ELR (cell line): ENCODE results near the gene UTP11.

ENCODE experiments used
- DNase-seq: peaks from one replicate; pipeline ENCODE4 v3.0.0-alpha.2; 2015; ENCODE audit warnings: low read depth

The UTP11 gene

GRCh38 chr1:38003261-38004250, 9.0 kb upstream of the UTP11 start:
- DNase-seq = peak; percentile 38

GRCh38 chr1:38004284-38005108, 8.0 kb upstream of the UTP11 start:
- peak; percentile 45 for DNase-seq

GRCh38 chr1:38005195-38006007, 7.1 kb upstream of the UTP11 start, which contains the start of gene FHL3:
Gene FHL3 (minus strand): TSS chr1:38005514. CDS start chr1:37999412, 6,102 bp downstream.
- peak; percentile 58 for DNase-seq

- no peak for DNase-seq
Observed at GRCh38 chr1:38006008-38006828, 6.3 kb upstream of the UTP11 start.

GRCh38 chr1:38009088-38009840, 3.3 kb upstream of the UTP11 start:
- peak; percentile 86 for DNase-seq

GRCh38 chr1:38009841-38010180, 2.7 kb upstream of the UTP11 start:
- no peak for DNase-seq

GRCh38 chr1:38013227-38013622, 691 bp downstream of the UTP11 start:
- no peak for DNase-seq

- no peak for DNase-seq
Observed at GRCh38 chr1:38014171-38014570, 1.6 kb downstream of the UTP11 start.

GRCh38 chr1:38014724-38015424, 2.3 kb downstream of the UTP11 start:
- no peak for DNase-seq

GRCh38 chr1:38015978-38016725, 3.6 kb downstream of the UTP11 start:
- DNase-seq = no peak

- DNase-seq = peak; percentile 66
Observed at GRCh38 chr1:38018864-38019343, 6.4 kb downstream of the UTP11 start.

- no peak for DNase-seq
Observed at GRCh38 chr1:38020396-38020795, 7.9 kb downstream of the UTP11 start.

GRCh38 chr1:38021969-38022368, 9.4 kb downstream of the UTP11 start:
- no peak for DNase-seq

- no peak for DNase-seq
Observed at GRCh38 chr1:38022810-38023209, 10.3 kb downstream of the UTP11 start.

GRCh38 chr1:38025233-38025632, 12.7 kb downstream of the UTP11 start:
- no peak for DNase-seq

- no peak for DNase-seq
Observed at GRCh38 chr1:38025664-38026063, 13.1 kb downstream of the UTP11 start.

- peak; percentile 67 for DNase-seq
Observed at GRCh38 chr1:38026592-38027200, 14.2 kb downstream of the UTP11 start.
